HG03159 (cell line): ENCODE results near the gene TNFAIP8.
A peak's percentile ranks its signal among the peaks of the same experiment; 100 is the strongest.

Experiments
- ATAC-seq: cut with Tn5 transposase; IDR thresholded peaks from one replicate; pipeline ENCODE4 v1.9.1; 2021; ENCODE audit warnings: mild to moderate bottlenecking, moderate library complexity; ENCODE audit not compliant: unreplicated experiment

TNFAIP8 gene

GRCh38 chr5:119328753-119329602, 26.8 kb upstream of the TNFAIP8 start:
- ATAC-seq: no peak

- no peak for ATAC-seq
Measured at GRCh38 chr5:119329666-119330065, 26.2 kb upstream of the TNFAIP8 start.

GRCh38 chr5:119330367-119331183, 25.2 kb upstream of the TNFAIP8 start:
- no peak for ATAC-seq

GRCh38 chr5:119331566-119332095, 24.2 kb upstream of the TNFAIP8 start:
- ATAC-seq: no peak

GRCh38 chr5:119332208-119332607, 23.6 kb upstream of the TNFAIP8 start:
- ATAC-seq: peak; percentile 11

- ATAC-seq: peak; percentile 12
Measured at GRCh38 chr5:119332978-119333401, 22.8 kb upstream of the TNFAIP8 start.

- peak; percentile 34 for ATAC-seq
Measured at GRCh38 chr5:119333421-119333851, 22.4 kb upstream of the TNFAIP8 start.

GRCh38 chr5:119335261-119335677, 20.6 kb upstream of the TNFAIP8 start:
- no peak for ATAC-seq

GRCh38 chr5:119336262-119336661, 19.6 kb upstream of the TNFAIP8 start:
- no peak for ATAC-seq

GRCh38 chr5:119336845-119337580, 18.8 kb upstream of the TNFAIP8 start:
- no peak for ATAC-seq

GRCh38 chr5:119338326-119338946, 17.4 kb upstream of the TNFAIP8 start:
- no peak for ATAC-seq

- ATAC-seq: no peak
Measured at GRCh38 chr5:119339344-119339743, 16.5 kb upstream of the TNFAIP8 start.

- no peak for ATAC-seq
Measured at GRCh38 chr5:119339965-119340364, 15.9 kb upstream of the TNFAIP8 start.

GRCh38 chr5:119340597-119341218, 15.1 kb upstream of the TNFAIP8 start:
- ATAC-seq: peak; percentile 52

- ATAC-seq: peak; percentile 59
Measured at GRCh38 chr5:119341452-119342349, 14.1 kb upstream of the TNFAIP8 start.

- no peak for ATAC-seq
Measured at GRCh38 chr5:119342406-119342805, 13.4 kb upstream of the TNFAIP8 start.

- ATAC-seq: no peak
Measured at GRCh38 chr5:119343052-119343451, 12.8 kb upstream of the TNFAIP8 start.

GRCh38 chr5:119343766-119344165, 12.1 kb upstream of the TNFAIP8 start:
- peak; percentile 10 for ATAC-seq

GRCh38 chr5:119344231-119344630, 11.6 kb upstream of the TNFAIP8 start:
- no peak for ATAC-seq
